SK-N-MC (cell line): ENCODE results near the gene SERPINA1.

ENCODE experiments used
- EZH2 ChIP-seq: fragments of 200-600 bp; sonication (generic); IDR thresholded peaks from one replicate; pipeline ENCODE4 v1.6.1; 2017; ENCODE audit warnings: antibody characterized with exemption
- FOXP2 ChIP-seq: optimal IDR thresholded peaks from 2 replicates; pipeline ENCODE3; 2011; ENCODE audit warnings: mild to moderate bottlenecking, moderate library complexity; ENCODE audit not compliant: insufficient read depth; ENCODE audit errors: extremely low read length, control extremely low read depth
- POLR2AphosphoS5 ChIP-seq: IDR thresholded peaks from 2 replicates; pipeline ENCODE4 v1.6.1; 2012; ENCODE audit warnings: mild to moderate bottlenecking, low read depth, low read length, borderline replicate concordance

DNA sequence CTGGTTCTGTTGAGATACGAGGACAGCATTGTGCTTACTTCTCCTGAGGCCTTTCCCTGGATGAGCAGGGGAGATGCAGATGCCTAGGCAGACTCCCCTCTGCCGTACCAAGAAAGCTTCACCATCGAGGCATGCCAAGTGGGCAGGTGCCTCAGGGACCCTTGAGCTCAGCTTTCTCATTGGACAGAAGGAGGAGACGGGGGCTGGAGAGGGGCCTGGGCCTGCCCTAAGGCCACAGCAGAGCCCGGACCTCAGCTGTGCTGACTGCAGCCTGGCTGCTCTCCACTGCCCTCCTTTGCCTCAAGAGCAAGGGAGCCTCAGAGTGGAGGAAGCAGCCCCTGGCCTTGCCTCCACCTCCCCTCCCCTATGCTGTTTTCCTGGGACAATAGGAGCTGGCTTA is 23.4 kb downstream of the SERPINA1 start:
- TF ChIP-seq POLR2AphosphoS5 (no peak), EZH2 (no peak), FOXP2 (no peak)
